Ovary (tissue), 9 donors: ENCODE data around the gene KIF1C. TPM values are rescaled to one million over a fixed set of nuclear protein-coding genes. Genes with fewer than 3 reads are reported as not detected.

Source experiments
- DNase-seq, 5 donors: peaks; one replicate each; pipeline ENCODE4 v3.0.0-alpha.2; 2019 to 2020
- H3K27ac ChIP-seq, 2 donors: fragments of 200-600 bp; one replicate each; pipeline versions ENCODE4 v1.5.1 to v1.8.0; 2019 to 2022
- H3K27me3 ChIP-seq: fragments of 200-600 bp; one replicate; pipeline ENCODE4 v1.8.0; 2022
- H3K36me3 ChIP-seq: fragments of 200-600 bp; sonication (generic); one replicate; pipeline ENCODE4 v1.5.1; 2019
- H3K4me1 ChIP-seq: one replicate; pipeline ENCODE4 v1.8.1; 2013; ENCODE audit warnings: mild to moderate bottlenecking, moderate library complexity; ENCODE audit not compliant: insufficient read depth
- H3K4me3 ChIP-seq: fragments of 200-600 bp; sonication (generic); one replicate; pipeline ENCODE4 v1.5.1; 2017
- H3K9me3 ChIP-seq, 2 donors: fragments of 200-600 bp in 1 of 2; sonication (generic) in 1 of 2; one replicate each; pipeline versions ENCODE4 v1.5.1 to v1.8.1; 2013 to 2019; ENCODE audit warnings: mild to moderate bottlenecking in 1 of 2, moderate library complexity in 1 of 2
- CTCF ChIP-seq, 3 donors: fragments of 450-650 bp in 2 of 3; fragments of 200-600 bp in 1 of 3; IDR thresholded peaks; one replicate each; pipeline versions ENCODE4 v1.5.1 to v1.8.0; 2016 to 2022; ENCODE audit warnings: antibody characterized with exemption in 3 of 3, mild to moderate bottlenecking in 1 of 3
- EP300 ChIP-seq: sonication (generic); formaldehyde crosslinking; IDR thresholded peaks from one replicate; pipeline ENCODE4 v1.6.1; 2017; ENCODE audit warnings: antibody characterized with exemption
- POLR2A ChIP-seq: fragments of 450-650 bp; IDR thresholded peaks from one replicate; pipeline ENCODE4 v1.6.1; 2017; ENCODE audit warnings: antibody characterized with exemption, mild to moderate bottlenecking, moderate library complexity
- WGBS, 3 donors: extraction: QIAGEN DNeasy Blood & Tissue Kit in 1 of 3; methylation state at CpG; one replicate each; pipeline versions ENCODE4 v1.1.5 to v1.1.7; 2013 to 2017; 5-methylcytosine and 5-hydroxymethylcytosine counted together
- intact Hi-C, 4 donors: fragments of 100-400 bp; cut with DNase I; formaldehyde crosslinking; loops; one replicate each; pipeline versions ENCODE4 v1.11.0 to v1.15.1; 2022 to 2023
- polyA plus RNA-seq, 2 donors: library from polyadenylated mRNA; stranded (reverse); fragments of 200-250 nt in 1 of 2; fragments of 350-450 nt in 1 of 2; fragmentation: Illumina TruSeq in 1 of 2; extraction: RNeasy Lipid Tissue Mini Kit (QIAGEN cat#74804) in 1 of 2; gene quantifications; one replicate each; pipeline ENCODE4 v1.2.3, GENCODE V29; 2013 to 2014
- total RNA-seq, 7 donors: library from RNA; depleted of rRNA in 2 of 7; stranded (reverse); fragments of >200 nt in 2 of 7; fragmentation: NEBNext Ultra II Directional in 3 of 7; extraction: Animal tissue kit (Norgen Biotek cat#: 25700) in 3 of 7; gene quantifications; one replicate each; pipeline versions ENCODE4 v1.1.0 to v1.2.4, GENCODE V29; 2016 to 2023
- donor health status: DM: no; HTN: no; CAD: no; lungs with moderate emphysema.
- donor health status: DM: no; HTN: no; CAD: no.
- donor health status: Bipolar disorder and iron deficiency.
- donor health status: DM: yes; HTN: yes; CAD: no.
- donor health status: DM: no; HTN: no; CAD: no.
- donor health status: DM: yes; HTN: yes; CAD: no.

The KIF1C gene
- total and polyA plus RNA-seq, 9 donors: 17.5 to 129 (median 90.3) TPM

- 79 to 86% (median 86%) methylated on average over 6 of the region's 6 CpGs for WGBS, 3 donors
- Histone ChIP-seq H3K4me3 (no peak overlapping the region), H3K27me3 (no peaks in the 10 kb centered on the region), H3K27ac (no peak overlapping the region), H3K36me3 (no peaks in the 10 kb centered on the region), H3K4me1 (peaks cover 10% of the 10 kb centered on the region), H3K9me3 (no peaks in the 10 kb centered on the region)
- DNase-seq: no peak
- intact Hi-C loops: no loop called here
- TF ChIP-seq CTCF (IDR thresholded peaks at IDR 0.05): no peak
- TF ChIP-seq POLR2A: no peak
- TF ChIP-seq EP300: no peak
Measured at GRCh38 chr17:4994081-4994595, 3.6 kb upstream of the KIF1C start.

- H3K4me1 ChIP-seq: peaks cover 12% of the 10 kb centered on the region
- peak overlapping the region; percentile 75 for H3K4me3 ChIP-seq
- intact Hi-C loops: no loop called here
- H3K9me3 ChIP-seq: no peaks in the 10 kb centered on the region
- peak overlapping the region; percentile 74 to 90 for H3K27ac ChIP-seq
- 0 to 1% (median 0%) methylated on average over 27 to 55 of the region's 55 CpGs for WGBS, 3 donors
- no peaks in the 10 kb centered on the region for H3K36me3 ChIP-seq
- DNase-seq: peak; percentile 55 to 78 (median 65)
- TF ChIP-seq POLR2A: peak; percentile 22
- no peak for TF ChIP-seq EP300
- no peaks in the 10 kb centered on the region for H3K27me3 ChIP-seq
Measured at GRCh38 chr17:4998027-4998731, 429 bp downstream of the KIF1C start.

- no peak overlapping the region for H3K27ac ChIP-seq
- H3K9me3 ChIP-seq: no peaks in the 10 kb centered on the region
- H3K27me3 ChIP-seq: no peaks in the 10 kb centered on the region
- intact Hi-C loops: no loop called here
- TF ChIP-seq CTCF (IDR thresholded peaks at IDR 0.05): no peak
- no peak for TF ChIP-seq EP300
- no peak for TF ChIP-seq POLR2A
- H3K36me3 ChIP-seq: no peaks in the 10 kb centered on the region
- peak overlapping the region; percentile 75 for H3K4me3 ChIP-seq
- DNase-seq: peak in 2 of 5 donors; percentile 47 to 49
- 10 to 13% (median 12%) methylated on average over 14 of the region's 14 CpGs for WGBS, 3 donors
- peaks cover 12% of the 10 kb centered on the region for H3K4me1 ChIP-seq
Measured at GRCh38 chr17:4998732-4999429, 1.1 kb downstream of the KIF1C start.

- Histone ChIP-seq H3K36me3 (no peaks in the 10 kb centered on the region), H3K4me1 (peaks cover 11% of the 10 kb centered on the region), H3K27me3 (no peaks in the 10 kb centered on the region), H3K4me3 (peak overlapping the region; percentile 3), H3K27ac (peak overlapping the region; percentile 16), H3K9me3 (no peaks in the 10 kb centered on the region)
- WGBS, 3 donors: 53 to 58% (median 57%) methylated on average over 12 of the region's 12 CpGs
- DNase-seq: no peak
- TF ChIP-seq EP300 (no peak), POLR2A (no peak), CTCF (IDR thresholded peaks at IDR 0.05) (no peak)
- intact Hi-C loops: no loop called here
Measured at GRCh38 chr17:4999430-5000093, 1.8 kb downstream of the KIF1C start.
